Amniotic stem cell (primary cell): ENCODE data around the gene BCL7A.

Experiments used
- DNase-seq: peaks from one replicate; lab custom pipeline; 2025; lab: John Stamatoyannopoulos, UW

Gene BCL7A

GRCh38 chr12:122001466-122002209 lies 20.0 kb upstream of the BCL7A start:
- DNase-seq = no peak

GRCh38 chr12:122003651-122004611 lies 17.8 kb upstream of the BCL7A start:
- DNase-seq = no peak

GRCh38 chr12:122004633-122005071 lies 17.0 kb upstream of the BCL7A start:
- DNase-seq = no peak

GRCh38 chr12:122005252-122005776 lies 16.4 kb upstream of the BCL7A start:
- DNase-seq = no peak

GRCh38 chr12:122006186-122006926 lies 15.3 kb upstream of the BCL7A start:
- DNase-seq = no peak

- no peak for DNase-seq
These were observed 11.9 kb upstream of the BCL7A start for GRCh38 chr12:122009741-122010140.

- no peak for DNase-seq
These were observed 9.5 kb upstream of the BCL7A start for GRCh38 chr12:122012184-122012583.

- no peak for DNase-seq
These were observed 8.5 kb upstream of the BCL7A start for GRCh38 chr12:122013136-122013535.

GRCh38 chr12:122013791-122014590 lies 7.7 kb upstream of the BCL7A start:
- DNase-seq = no peak

- no peak for DNase-seq
These were observed 6.9 kb upstream of the BCL7A start for GRCh38 chr12:122014781-122015180.

- DNase-seq = no peak
These were observed 3.2 kb upstream of the BCL7A start for GRCh38 chr12:122018457-122018856.

GRCh38 chr12:122018937-122019336 lies 2.7 kb upstream of the BCL7A start:
- DNase-seq = no peak

GRCh38 chr12:122020795-122021192 lies 890 bp upstream of the BCL7A start:
- DNase-seq = no peak

GRCh38 chr12:122021193-122021821 lies 377 bp upstream of the BCL7A start:
- no peak for DNase-seq

GRCh38 chr12:122022393-122023338 lies 982 bp downstream of the BCL7A start:
- no peak for DNase-seq

GRCh38 chr12:122023339-122024131 lies 1.9 kb downstream of the BCL7A start:
- peak; percentile 46 for DNase-seq

GRCh38 chr12:122024132-122024785 lies 2.6 kb downstream of the BCL7A start:
- DNase-seq = no peak

GRCh38 chr12:122026706-122027333 lies 5.1 kb downstream of the BCL7A start:
- no peak for DNase-seq
